Right ventricle myocardium superior (tissue), 1 donor: ENCODE data around the gene FLNA. TPM values are rescaled to one million over a fixed set of nuclear protein-coding genes. Genes with fewer than 3 reads are reported as not detected.

Experiments
- ATAC-seq: fragments of 200-7000 bp; cut with Tn5 transposase; one replicate; pipeline ENCODE4 v1.9.1; 2020; ENCODE audit warnings: mild to moderate bottlenecking; ENCODE audit not compliant: poor library complexity
- DNase-seq: peaks from one replicate; pipeline ENCODE4 v3.0.0-alpha.2; 2020
- intact Hi-C: fragments of 100-400 bp; cut with DNase I; formaldehyde crosslinking; loops from one replicate; pipeline ENCODE4 v1.11.2; 2022
- total RNA-seq: library from RNA; stranded (reverse); fragmentation: NEBNext Ultra II Directional; extraction: Animal tissue kit (Norgen Biotek cat#: 25700); gene quantifications from one replicate; pipeline ENCODE4 v1.2.1, GENCODE V29; 2021
- donor health status: DM: no; HTN: yes; CAD: no; lungs with severe emphysema.

FLNA gene
- total RNA-seq, 1 donor from 2014 or later = 216 TPM

- ATAC-seq (peak; percentile 5), DNase-seq (peak; percentile 74)
- intact Hi-C loops = no loop called here
Measured at GRCh38 chrX:154366666-154367055, 7.8 kb downstream of the FLNA start.

- ATAC-seq = no peak
- DNase-seq = no peak
- intact Hi-C loops = no loop called here
Measured at GRCh38 chrX:154365997-154366665, 8.3 kb downstream of the FLNA start.

GRCh38 chrX:154365052-154365600 is 9.3 kb downstream of the FLNA start:
- intact Hi-C loops = no loop called here
- no peak for DNase-seq
- ATAC-seq = no peak

- ATAC-seq (no peak), DNase-seq (no peak)
- intact Hi-C loops = no loop called here
Measured at GRCh38 chrX:154363706-154364439, 10.6 kb downstream of the FLNA start.

GRCh38 chrX:154362085-154362742 is 12.2 kb downstream of the FLNA start:
- intact Hi-C loops = no loop called here
- DNase-seq (no peak), ATAC-seq (no peak)

- no peak for DNase-seq
- intact Hi-C loops = no loop called here
- ATAC-seq = no peak
Measured at GRCh38 chrX:154360155-154360713, 14.2 kb downstream of the FLNA start.

- no peak for DNase-seq
- intact Hi-C loops = no loop called here
- ATAC-seq = no peak
Measured at GRCh38 chrX:154359362-154360154, 14.9 kb downstream of the FLNA start.

GRCh38 chrX:154358829-154359228 is 15.6 kb downstream of the FLNA start:
- no peak for DNase-seq

GRCh38 chrX:154358011-154358410 is 16.4 kb downstream of the FLNA start:
- ATAC-seq (no peak), DNase-seq (no peak)
- intact Hi-C loops = no loop called here

More at GRCh38 chrX:154358829-154359228, 15.6 kb downstream of the FLNA start:
- ATAC-seq = no peak
- intact Hi-C loops = no loop called here

GRCh38 chrX:154357205-154357604 is 17.2 kb downstream of the FLNA start:
- no peak for ATAC-seq
- no peak for DNase-seq
- intact Hi-C loops = no loop called here

GRCh38 chrX:154356596-154356995 is 17.8 kb downstream of the FLNA start:
- DNase-seq = no peak
- ATAC-seq = no peak
- intact Hi-C loops = no loop called here

- peak; percentile 3 for ATAC-seq
- no peak for DNase-seq
- intact Hi-C loops = no loop called here
Measured at GRCh38 chrX:154355776-154356140, 18.7 kb downstream of the FLNA start.

GRCh38 chrX:154355094-154355775 is 19.2 kb downstream of the FLNA start:
- ATAC-seq (no peak), DNase-seq (no peak)
- intact Hi-C loops = no loop called here

- DNase-seq = peak; percentile 13
- intact Hi-C loops = no loop called here
Measured at GRCh38 chrX:154354516-154354915, 19.9 kb downstream of the FLNA start.

GRCh38 chrX:154354013-154354412 is 20.4 kb downstream of the FLNA start:
- ATAC-seq (no peak), DNase-seq (peak; percentile 27)
- intact Hi-C loops = no loop called here

More at GRCh38 chrX:154354516-154354915, 19.9 kb downstream of the FLNA start:
- no peak for ATAC-seq

GRCh38 chrX:154353172-154353843 is 21.1 kb downstream of the FLNA start:
- intact Hi-C loops = no loop called here
- DNase-seq (peak; percentile 9), ATAC-seq (no peak)

- ATAC-seq (no peak), DNase-seq (peak; percentile 10)
- intact Hi-C loops = no loop called here
Measured at GRCh38 chrX:154352466-154352865, 22.0 kb downstream of the FLNA start.
